EH (cell line): ENCODE data around the gene NMRAL1.

ENCODE experiments used
- DNase-seq: peaks from one replicate; pipeline ENCODE4 v3.0.0-alpha.2; 2015; ENCODE audit warnings: low read depth

The NMRAL1 gene

DNA sequence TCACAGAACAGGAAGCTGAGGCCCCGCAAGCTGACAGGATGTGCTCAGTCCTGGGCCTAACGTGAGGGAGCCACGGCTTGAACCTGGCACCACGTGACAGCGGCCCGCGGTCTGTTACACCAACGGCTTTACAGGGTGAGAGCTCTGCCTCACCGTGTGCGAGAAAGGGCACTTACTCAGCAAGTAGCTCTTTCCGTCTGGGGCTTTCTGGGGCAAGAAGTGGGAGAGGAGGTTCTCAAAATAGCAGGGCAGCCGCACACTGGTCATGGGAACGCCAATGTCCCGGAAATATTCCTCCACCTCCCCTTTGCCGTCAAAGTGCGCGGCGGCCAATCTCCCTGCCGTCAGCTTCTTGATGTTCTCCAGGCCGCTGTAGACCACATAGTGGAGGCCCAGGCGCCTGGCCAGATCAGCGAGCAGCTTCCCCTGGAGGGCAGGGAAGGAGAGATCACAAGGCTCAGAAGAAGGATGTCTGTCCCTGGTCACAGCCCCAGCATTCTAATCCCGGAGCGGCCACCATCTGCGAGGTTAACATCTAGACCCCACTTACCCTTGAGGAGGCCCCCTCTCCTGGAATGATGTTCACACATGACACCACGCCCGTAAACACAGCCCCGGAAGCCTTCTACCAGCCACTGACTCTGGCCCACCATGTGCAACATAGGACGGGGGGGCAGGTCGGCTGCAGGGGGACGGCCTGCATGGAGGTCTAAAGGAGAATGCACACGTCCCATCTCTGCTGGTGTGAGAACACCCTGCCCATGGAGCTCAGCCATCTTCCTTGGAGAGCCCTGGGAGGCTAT lies 8.2 kb downstream of the NMRAL1 start:
- no peak for DNase-seq

DNA sequence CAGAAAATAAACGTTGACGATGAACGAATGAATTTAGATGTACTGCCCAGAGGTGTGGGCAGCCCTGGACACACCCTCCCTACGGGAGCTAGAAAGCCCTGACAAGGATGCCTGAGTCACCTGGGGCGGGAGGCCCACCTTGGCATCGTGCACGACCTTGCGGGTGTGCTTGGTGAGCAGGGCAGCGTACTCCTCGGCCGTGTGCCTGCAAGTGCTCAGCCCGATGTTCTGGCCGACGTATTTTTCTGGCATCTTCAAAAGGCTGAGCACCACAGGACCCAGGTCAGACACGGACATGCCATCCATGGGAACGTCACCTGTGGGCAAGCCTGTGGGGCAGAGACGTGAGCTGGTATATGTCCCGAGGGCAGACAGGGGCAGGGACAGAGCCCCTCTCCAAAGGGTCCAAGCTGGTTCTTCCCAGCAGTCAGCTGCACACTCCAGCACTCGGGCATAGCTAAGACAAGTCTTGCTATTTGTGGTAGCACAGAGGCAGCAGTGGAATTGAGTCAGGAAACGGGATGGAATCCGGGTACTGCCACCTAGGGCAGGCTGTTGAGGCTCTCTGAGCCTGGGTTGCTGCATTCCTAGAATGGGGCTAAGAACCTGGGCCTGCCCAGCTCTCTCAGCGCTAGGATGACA lies 10.8 kb downstream of the NMRAL1 start:
- no peak for DNase-seq

DNA sequence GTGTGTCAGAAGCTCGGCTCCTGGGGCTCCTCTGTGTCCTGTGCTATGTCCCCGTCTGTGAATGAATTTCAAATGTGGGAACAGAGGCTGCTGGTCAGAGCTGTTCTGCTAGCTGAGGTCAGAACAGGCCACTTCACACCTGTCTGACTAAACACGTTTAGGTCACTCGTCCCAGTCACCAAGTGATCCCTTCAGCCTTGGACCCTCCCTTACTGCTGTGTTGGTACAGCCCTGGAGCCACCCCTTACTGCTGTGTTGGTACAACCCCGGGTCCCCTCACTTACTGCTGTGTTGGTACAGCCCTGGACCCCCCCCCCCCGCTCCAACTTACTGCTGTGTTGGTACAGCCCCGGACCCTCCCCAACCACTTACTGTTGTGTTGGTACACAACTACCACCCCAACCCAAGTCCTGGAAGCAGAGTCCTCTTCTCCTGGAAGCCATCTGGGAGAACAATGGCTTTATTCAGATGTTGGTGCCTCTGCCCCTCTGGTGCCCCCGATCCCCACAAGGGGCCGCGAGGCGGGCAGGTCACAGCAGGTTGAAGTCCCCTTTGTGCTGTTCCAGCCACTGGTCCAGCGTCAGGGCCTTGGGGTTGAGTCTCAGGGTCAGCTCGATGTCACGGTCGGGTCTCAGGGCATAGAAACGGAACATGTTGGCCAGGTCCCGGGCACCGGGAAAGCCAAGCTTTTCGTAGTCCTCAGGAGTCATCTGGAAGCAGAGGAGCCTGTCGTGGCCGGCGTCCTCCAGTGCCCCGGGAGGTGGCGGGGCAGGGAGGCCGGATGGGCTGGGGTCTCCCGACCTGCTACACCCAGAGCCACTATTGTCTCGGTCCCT lies 13.0 kb downstream of the NMRAL1 start:
- DNase-seq: no peak

DNA sequence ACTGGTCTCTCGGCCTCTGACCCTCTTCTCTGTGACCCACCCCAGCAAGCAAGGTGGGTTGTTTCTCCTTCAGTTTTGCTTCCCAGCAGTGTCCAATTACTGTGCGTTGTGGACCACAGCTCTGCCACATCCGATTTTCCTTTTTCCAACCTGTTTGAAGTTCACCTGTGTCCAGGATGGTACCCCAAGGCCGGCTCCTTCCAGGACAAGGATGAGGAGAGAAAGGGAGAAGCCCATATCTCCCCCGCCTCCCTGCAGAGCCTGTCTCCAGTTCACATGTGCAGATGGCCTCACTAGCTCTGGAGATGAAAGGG lies 13.5 kb downstream of the NMRAL1 start:
- DNase-seq: no peak

DNA sequence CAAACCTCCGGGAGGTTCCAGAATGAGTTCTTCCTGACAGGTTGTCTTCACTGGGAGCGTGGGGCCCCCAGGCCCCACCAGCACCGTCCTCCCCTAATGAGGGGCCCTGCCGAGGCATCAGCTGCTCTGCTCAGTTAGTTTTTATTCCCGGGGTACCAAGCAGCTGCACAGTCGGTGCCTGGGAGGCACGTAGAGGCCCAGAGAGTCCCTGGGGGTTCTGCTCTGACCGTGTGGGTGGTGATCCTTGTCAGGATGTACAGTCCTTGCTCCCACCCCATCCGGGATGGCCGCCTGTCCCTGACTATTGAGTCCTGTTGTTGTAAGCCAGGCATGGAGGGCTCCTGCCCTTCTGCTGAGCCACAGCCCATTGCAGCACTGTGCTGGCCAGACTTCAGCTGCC lies 18.5 kb downstream of the NMRAL1 start:
- no peak for DNase-seq

DNA sequence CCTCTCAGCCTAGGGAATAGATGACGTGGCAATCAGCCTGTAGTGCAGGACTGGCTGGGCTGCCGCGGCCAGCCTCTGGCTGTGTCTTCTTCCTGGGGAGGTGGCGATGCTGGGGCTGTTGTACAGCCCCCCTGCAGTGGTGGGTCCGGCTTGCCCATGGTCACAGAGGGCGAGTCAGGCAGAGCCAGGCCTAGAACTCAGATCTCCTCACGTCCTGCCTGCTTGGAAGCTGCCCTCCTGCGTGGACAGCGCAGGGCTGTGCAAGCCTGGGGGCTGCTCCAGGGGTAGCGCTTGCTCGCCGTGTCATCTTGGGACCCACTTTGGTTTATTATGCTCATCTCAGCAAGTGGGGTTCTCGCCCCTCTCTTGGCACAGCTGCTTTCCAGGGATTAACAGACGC lies 19.3 kb downstream of the NMRAL1 start:
- no peak for DNase-seq

DNA sequence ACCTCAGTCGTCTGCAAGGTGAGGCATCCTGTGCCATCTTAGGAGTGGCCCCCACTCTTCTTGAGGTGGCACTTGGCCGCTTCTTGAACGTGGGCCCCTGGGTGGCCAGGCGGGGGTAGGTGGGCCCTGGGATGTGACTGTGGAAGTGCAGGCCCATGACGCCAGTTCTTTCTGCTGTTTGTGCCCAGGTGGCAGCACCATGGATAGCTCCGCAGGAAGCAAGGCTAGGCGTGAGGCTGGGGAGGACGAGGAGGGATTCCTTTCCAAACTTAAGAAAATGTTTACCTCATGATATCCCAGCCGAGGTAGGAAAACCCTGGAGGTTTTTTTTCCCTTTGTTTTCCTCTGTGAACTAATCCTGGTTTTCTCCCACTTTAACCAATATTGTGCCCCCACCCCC lies 19.8 kb downstream of the NMRAL1 start:
- DNase-seq: peak; percentile 21

DNA sequence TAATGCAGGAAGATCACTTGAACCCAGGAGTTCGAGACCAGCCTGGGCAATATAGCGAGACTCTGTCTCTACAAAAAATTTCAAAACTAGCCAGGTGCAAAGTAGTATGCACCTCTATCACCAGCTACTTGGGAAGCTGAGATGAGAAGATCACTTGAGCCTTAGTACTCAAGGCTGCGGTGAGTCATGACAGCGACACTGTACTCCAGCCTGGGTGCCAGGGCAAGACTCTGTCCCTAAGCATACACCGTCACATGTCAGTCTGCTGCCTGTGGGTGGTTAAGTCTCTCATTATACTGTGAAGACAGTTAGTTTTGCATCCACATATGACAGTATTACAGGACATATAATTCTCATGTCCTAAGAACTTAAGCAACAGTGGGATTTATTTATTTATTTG lies 21.8 kb downstream of the NMRAL1 start:
- DNase-seq: no peak

DNA sequence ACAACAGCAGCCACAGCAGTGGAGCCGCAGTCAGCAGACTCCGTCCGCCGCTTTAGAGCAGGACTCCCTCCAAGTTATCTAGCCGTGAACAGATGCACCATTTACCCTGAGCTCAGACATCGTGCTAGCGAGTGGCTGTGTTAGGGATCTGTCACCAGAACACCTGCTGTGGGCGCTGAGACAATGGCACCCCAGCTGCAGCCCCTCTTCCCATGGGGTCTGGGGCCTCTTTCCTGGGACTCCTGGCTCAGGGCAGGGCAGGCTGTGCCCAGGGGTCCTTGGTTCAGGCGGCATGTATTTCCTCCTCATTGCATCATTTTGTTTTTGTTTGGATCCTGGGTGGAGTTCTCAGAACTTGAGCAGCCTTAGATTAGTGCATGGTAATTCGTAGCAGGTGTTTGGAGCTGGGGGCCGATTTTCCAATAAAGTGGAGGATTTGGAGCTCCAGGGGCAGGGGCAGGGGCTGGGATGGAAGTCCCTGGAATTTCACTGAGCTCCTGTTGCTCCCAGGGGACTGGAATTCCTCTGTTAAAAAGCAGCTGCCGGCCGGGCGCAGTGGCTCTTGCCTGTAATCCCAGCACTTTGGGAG lies 23.4 kb downstream of the NMRAL1 start:
- no peak for DNase-seq

DNA sequence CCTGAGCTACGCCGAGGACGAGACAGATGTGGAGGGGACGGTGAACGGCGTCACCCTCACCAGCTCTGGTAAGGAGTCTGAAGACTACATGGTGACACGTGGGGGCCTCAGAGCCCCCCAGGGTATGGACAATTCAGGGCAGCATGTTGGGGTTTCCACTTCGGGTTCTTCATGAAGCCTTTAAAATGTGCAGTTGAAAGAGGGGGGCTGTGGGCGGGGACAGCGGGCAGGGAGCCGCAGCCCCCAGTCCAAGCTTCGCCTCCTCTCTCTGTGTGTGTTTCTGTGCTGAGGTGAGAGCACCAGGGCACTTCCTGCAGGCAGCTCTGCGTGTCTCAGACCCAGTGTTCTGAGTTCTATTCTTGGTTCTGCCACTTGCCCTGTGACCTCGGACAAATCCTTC lies 24.0 kb downstream of the NMRAL1 start:
- DNase-seq: no peak

DNA sequence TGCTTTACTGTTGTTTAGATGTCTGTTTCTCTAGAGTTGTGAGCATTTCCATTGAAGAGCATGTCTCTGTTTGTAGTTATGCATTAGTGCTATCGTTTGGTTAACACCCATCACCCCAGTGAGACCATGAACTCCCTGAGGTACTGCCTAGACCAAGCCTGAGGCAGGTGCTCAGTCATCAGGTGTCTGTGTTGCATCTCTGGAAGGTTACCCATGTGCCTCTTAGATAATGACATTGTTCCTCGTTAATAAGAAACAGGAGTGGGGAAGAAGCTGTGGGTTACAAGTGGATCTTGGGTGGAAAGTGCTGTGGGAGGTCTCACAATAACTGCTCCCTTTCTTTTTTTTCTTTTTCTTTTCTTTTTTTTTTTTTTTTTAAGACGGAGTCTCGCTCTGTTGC lies 30.4 kb downstream of the NMRAL1 start:
- no peak for DNase-seq

DNA sequence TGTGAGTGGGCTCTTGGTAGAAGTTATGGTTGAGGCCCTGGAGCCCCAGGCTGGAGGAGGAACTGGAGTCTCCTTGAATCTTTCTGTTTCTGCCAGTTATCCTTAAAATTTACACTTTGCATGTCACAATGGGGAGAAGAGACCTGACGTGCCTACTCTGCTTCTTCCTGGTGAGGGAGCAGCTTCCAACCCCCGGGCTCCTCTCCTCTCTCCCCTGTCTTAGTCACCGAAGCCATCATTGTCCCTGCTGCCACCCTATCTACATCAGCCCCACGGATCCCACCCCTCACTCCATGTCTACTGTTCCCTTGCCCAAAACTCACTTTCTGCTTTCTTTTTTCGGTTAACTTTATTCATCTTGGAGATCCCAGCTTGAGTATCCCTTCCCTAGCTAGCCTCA lies 31.2 kb downstream of the NMRAL1 start:
- no peak for DNase-seq

DNA sequence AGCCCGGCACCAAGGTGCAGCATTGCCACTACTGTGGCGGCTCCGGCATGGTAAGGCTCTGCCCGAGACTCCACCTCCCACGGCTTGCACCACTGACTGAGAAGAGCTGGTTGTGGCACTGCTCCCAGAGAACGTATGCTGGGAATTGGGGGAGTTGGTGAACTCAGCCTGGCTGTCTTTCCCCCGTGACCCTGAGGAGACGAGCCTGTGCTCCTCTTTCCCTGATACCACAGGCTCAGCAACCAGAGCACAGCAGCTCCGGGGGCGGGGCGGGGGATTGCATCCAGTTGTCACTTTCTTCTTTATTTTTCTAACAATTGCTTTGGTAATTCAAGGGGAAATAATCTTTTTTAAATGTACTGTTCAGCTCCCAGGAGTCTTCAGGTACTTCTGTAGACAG lies 32.1 kb downstream of the NMRAL1 start:
- DNase-seq: no peak

DNA sequence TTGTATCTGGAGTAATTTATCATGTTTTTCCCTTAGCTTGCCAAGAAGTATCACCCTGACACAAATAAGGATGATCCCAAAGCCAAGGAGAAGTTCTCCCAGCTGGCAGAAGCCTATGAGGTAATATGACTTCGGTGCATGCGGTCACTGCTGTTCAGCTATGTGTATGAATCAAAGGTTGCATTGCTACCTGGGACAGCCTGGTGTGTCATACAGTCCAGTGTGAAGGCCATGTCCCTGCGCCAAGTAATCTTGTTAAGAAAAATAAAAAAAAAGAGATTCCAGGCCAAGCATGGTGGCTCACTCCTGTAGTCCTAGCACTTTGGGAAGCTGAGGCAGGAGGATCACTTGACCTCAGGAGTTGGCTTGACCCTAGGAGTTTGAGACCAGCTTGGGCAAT lies 37.1 kb downstream of the NMRAL1 start:
- DNase-seq: no peak

DNA sequence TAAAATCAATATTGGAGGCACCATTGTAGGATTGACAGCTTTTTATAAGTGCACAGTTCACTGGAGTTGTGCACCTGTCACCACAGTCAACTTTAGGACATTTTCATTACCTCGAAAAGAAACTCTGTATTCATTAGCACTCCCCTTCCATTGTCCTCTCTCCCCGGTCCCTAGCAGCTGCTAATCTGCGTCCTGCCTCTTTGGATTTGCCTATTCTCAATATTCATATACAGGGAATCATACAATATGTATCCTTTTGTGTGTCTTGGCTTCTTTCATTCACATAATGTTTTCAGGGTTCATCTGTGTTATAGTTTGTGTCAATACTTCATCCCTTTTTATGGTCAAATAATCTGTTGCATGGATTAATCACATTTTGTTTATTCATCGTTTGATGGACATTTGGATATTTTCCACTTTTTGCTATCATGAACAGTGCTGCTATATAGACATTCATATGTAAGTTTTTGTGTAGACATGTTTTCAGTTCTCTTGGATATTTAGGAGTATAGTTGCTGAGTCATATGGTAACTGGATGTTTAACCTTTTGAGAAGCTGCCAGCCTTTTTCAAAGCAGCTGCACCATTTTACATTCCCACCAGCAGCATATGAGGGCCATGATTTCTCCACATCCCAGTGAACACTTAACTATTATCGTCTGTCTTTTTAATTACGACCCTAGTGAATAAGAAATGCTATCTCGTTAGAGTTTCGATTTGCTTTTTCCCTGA lies 38.9 kb downstream of the NMRAL1 start:
- peak; percentile 30 for DNase-seq

DNA sequence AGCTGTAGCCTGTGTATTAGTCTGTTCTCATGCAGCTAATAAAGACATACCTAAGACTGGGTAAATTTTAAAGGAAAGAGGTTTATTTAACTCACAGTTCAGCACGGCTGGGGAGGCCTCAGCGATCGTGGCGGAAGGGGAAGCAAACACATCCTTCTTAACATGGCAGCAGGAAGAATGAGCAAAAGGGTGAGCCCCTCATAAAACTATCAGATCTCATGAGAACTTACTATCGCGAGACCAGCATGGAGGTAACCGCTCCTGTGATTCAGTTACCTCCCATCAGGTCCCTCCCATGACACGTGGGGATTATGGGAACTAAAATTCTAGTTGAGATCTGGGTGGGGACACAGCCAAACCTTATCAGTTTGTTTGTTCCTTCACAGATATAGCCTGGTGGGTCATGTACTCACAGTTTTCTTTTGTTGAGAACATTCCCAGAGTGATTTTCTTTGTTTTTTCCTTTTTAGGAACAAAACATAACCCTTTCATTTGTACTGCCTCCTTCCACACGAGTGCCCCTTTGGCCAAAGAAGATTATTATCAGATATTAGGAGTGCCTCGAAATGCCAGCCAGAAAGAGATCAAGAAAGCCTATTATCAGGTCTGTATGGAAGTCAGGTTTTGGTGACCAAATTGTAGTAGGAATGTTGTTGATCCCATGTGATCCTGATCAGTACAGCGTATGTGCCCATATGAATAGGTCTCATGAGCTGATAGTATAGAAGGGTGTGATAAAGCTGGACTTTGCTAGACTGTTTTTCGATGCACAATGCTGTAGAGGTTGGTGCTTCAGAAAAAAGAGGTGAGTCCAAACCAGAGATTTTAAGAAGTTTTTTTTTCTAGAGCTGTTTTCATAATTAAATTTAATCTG lies 40.3 kb downstream of the NMRAL1 start:
- no peak for DNase-seq

DNA sequence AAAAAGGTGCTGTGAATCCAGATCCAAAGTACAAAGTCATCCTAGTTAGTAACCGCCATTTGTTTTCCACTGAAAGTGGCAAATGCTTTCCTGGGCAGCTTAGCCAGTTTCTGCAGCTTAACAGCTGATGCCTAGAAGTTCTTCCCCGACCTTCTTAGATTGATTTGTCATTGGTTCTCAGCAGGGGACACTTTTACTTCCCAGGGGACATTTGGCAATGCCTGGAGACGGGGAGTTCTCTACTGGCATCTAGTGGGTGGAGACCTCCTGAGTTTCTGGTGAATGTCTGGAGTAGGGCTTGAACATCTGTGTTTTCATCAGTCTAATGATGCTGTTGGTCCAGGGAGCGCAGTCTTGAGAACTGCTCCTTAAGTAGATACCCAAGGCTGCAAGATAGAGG lies 41.2 kb downstream of the NMRAL1 start:
- no peak for DNase-seq

DNA sequence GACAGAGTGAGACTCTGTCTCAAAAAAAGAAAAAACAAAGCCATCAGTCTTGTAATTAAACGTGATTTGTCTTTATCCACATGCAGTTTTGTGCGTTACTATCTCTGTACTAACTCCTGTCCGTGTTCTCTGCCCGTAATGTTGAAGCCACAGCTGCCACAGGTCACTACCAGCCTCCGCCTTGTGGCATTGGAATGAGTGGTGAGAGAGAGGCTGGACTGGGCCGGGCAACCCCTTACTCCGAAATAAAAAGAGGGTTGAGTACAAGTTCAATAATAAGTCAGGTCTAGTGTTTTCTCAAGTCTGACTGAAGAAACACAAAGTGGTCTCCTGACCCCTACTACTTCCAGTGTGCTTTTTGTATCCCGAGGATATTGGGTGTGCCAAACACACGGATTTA lies 43.4 kb downstream of the NMRAL1 start:
- DNase-seq: no peak

DNA sequence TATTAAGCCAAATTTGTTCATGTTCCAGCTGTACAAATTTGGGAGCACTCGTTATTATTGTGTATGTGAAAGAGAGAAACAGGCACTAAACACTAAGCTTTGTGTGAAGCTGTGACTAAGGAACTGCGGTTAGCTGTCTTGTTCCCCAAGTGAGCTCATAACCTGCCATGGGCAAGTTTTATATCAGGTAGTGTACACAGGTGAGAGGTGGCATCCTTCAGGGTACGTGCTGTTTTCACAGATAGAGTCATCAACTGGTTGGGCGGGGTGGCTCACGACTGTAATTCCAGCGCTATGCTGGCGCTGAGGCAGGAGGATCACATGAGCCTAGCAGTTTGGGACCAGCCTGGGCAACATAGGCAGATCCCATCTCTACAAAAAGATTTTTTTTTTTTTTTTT lies 45.9 kb downstream of the NMRAL1 start:
- no peak for DNase-seq

DNA sequence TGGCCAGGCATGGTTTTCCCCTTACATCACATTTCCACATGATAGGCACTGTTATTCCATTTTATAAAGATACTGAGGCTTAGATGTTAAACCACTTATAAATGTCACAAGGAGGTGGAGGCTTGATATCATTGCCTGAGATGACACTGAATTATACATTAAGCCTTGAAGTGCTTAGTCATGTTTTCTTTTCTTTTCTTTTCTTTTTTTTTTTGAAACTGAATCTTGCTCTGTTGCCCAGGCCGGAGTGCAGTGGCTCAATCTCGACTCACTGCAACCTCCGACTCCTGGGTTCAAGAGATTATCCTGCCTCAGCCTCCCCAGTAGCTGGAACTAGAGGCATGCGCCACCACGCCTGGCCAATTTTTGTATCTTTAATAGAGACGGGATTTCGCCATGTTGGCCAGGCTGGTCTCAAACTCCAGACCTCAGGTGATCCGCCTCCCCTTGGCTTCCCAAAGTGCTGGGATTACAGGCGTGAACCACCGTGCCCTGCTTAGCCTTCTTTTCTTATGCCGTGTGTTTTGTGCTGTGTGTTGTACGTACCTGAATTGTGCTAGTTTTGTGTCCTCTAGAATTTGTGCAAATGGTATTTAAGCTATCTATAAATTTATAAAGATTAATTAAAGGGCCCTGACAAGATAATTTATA lies 47.6 kb downstream of the NMRAL1 start:
- DNase-seq: no peak
